ENCODE measurements around the gene PRR14L.

GRCh38 chr22:31773416-31773815, 23.5 kb upstream of the PRR14L start:
- TF ChIP-seq POLR2A (IDR thresholded peaks at IDR 0.05; ENCODE audit: extremely low read depth, insufficient read length) (no peak), CTCF (IDR thresholded peaks at IDR 0.05; ENCODE audit: low read depth, low read length) (no peak), MAX (IDR thresholded peaks at IDR 0.05; ENCODE audit: low read depth, low read length) (no peak)

Measured in NB4 (cell line).